HG03342 (cell line): ENCODE results near the gene CBR3.
"Not testable (repeated sequence)": the region's sequence is repeated elsewhere in the genome, so short reads cannot be mapped to it uniquely, and the experiment has no call there.

Experiments used
- ATAC-seq: cut with Tn5 transposase; IDR thresholded peaks from one replicate; pipeline ENCODE4 v1.9.1; 2021; ENCODE audit warnings: mild to moderate bottlenecking, moderate library complexity; ENCODE audit not compliant: unreplicated experiment

CBR3 gene

DNA sequence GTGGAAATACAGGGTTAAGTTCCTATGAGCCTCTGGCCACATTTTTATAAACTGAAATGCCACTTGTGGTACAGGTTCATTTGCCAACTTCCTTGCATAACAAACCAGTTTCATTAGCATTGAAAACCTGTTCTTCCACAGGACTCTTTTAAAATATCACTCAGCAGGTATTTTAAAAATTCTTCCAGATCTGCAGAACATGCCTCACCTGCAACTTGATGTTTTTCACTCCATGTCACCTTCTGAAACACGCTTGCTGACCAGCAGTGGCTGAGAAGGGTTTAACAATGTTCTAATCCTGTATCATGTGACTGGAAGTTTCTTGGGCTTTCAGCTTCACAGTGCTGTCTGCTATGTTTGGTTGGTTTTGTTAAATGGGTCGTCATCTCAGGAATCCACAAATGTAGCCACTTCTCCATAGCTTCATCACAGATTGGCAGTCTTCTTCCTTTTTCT lies 17.6 kb upstream of the CBR3 start:
- no peak for ATAC-seq

DNA sequence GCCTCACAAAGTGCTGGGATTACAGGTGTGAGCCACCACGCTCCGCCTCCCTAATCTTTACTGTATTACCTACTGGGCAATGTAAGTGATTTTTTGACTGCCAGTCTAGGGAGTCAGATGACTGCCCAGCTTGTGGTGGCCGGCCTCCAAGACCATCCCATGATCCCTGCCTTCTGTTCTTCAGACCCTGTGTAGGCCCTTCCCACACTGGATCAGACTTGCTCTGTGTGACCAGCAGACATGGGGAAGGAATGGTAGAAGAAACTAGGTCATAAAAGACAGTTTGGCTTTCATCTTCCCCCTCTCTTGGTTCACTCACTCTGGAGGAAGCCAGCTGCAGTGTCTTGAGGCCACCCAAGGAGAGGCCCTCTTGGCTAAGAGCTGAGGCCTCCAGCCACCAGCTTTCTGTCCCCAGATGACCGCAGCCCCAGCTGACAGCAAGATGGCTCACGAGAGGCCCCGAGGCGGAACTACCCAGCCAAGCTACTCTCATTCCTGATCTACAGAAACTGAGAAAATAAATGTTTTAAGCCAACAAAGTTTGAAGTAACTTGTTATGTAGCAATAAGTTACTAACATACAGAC lies 14.5 kb upstream of the CBR3 start:
- ATAC-seq, result no peak

- no peak for ATAC-seq
These were observed 11.9 kb upstream of the CBR3 start for GRCh38 chr21:36122977-36123376.

GRCh38 chr21:36124395-36124794 lies 10.5 kb upstream of the CBR3 start:
- ATAC-seq, result no peak

GRCh38 chr21:36125512-36126207 lies 9.2 kb upstream of the CBR3 start:
- no peak for ATAC-seq

DNA sequence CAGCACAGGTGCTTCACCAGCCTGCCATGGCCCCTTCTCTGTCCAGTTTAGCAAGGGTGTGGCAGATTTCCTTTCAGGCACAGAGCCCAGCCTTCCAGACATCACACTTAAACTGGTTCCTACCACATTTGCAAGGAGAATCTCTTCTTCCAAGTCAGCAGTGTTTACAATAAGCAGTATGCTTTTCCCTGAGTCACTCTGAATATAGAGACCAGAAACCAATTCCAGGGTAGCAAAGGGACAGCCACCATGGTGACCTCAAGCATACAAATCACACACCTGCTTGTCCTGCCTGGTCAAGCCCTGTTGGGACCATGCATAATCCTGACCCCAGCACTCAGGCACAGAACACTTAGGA lies 8.7 kb upstream of the CBR3 start:
- no peak for ATAC-seq

DNA sequence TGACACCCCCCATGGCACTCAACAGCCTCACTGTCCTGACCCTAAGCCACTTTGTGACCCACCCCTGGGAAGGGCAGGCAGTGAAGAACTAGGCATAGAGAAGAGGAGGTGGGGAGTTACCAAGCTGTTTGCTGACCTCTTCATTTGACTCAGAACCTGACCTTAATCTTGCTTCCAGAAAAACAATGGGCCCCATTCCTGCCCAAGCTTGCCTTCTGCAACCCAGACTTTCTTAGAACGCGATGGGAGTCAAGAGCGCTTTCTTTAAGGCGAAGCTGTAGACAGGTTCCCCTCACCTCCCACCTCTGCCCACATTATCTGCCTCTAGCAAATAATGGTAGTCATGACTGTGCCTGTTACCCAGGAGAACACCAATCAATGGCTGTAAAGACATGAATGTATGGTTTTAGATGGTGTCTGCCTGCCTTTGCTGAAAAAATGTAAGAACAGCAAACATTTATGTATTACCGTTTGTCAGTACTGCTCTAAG lies 8.2 kb upstream of the CBR3 start:
- no peak for ATAC-seq

DNA sequence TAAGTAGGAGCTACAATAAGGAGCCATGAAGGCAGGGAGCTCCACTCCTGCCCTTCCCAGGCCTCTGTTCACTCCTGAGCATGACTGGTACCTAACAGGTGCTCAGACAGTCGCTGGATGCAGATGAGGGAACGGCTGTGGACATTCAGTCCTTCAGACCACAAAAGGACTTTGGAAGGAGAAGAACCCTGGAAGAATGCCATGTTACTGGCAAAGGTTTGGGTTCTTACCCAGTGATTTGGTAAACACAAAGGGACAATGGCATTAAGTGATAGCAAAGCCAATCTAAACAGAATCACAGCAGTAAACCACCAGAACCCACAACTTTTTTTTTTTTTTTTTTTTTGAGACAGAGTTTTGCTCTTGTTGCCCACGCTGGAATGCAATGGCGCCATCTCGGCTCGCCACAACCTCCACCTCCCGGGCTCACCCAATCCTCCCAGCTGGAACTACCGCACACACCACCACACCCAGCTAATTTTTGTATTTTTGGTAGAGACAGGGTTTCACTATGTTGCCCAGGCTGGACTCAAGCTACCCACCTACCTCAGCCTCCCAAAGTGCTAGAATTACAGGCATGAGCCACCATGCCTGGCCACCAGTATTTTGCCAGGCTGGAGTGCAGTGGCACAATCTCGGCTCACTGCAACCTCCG lies 7.5 kb upstream of the CBR3 start:
- ATAC-seq, result no peak

DNA sequence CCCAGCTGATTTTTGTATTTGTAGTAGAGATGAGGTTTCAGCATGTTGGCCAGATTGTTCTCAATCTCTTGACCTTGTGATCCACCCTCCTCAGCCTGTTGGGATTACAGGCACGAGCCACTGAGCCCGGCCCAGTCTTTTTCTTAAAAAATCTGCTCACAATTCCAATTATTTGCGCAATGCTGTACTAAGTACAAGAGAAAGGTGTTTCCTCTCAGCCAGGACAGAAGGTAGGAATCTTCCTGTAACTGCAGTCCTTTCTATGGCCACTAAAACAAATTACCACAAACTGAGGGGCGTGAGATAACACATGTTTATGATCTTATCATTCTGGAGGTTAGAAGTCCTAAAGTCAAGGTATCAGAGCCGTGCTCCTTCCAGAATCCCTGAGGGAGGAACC lies 6.9 kb upstream of the CBR3 start:
- ATAC-seq, result no peak

GRCh38 chr21:36129219-36129618 lies 5.7 kb upstream of the CBR3 start:
- ATAC-seq, result no peak

DNA sequence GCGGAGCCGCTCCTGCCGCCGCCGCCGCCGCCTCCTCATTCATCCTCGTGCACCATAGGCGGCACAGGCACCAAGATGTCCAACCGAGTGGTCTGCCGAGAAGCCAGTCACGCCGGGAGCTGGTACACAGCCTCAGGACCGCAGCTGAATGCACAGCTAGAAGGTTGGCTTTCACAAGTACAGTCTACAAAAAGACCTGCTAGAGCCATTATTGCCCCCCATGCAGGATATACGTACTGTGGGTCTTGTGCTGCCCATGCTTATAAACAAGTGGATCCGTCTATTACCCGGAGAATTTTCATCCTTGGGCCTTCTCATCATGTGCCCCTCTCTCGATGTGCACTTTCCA lies 4.5 kb upstream of the CBR3 start:
- ATAC-seq, result not testable (repeated sequence)

DNA sequence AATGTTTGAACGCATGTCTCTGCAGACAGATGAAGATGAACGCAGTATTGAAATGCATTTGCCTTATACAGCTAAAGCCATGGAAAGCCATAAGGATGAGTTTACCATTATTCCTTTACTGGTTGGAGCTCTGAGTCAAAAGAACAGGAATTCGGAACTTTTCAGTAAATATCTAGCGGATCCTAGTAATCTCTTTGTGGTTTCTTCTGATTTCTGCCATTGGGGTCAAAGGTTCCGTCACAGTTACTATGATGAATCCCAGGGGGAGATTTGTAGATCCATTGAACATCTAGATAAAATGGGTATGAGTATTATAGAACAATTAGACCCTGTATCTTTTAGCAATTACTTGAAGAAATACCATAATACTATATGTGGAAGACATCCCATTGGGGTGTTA lies 4.0 kb upstream of the CBR3 start:
- not testable (repeated sequence) for ATAC-seq

GRCh38 chr21:36132696-36133095 lies 2.2 kb upstream of the CBR3 start:
- no peak for ATAC-seq

- no peak for ATAC-seq
These were observed 668 bp downstream of the CBR3 start for GRCh38 chr21:36135391-36136102.

DNA sequence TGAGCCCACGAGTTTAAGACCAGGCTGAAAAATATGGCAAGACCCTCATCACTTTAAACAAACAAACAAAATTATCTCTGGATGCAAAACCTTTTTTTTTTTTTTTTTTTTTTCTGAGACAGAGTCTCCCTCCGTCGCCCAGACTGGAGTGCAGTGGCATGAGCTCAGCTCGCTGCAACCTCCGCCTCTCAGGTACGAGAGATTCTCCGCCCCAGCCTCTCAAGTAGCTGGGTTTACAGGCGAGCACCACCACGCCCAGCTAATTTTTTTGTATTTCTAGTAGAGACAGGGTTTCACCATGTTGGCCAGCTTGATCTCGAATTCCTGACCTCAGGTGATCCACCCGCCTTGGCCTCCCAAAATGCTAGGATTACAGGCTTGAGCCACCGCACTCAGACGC lies 4.9 kb downstream of the CBR3 start:
- ATAC-seq, result not testable (repeated sequence)

DNA sequence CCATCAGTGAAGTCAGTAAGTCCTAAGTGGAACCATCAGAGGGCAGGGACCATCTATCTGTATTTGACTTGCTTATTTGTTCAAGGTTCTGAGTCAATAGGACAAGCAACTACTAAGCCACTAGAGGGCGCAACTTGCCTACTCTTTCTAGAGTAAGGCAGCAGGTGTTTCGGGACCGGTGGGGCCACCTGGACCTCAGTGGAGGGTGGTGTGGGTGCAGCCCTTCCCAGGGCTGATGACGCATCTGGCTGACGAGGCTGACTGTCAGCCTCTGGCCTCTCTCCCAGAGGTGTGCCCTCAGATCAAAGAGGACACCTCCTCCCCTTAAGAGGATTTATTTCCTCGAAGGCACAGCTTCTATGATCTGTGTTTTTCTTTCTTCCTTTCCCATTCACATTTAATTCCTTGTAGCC lies 6.6 kb downstream of the CBR3 start:
- ATAC-seq, result peak; percentile 82

DNA sequence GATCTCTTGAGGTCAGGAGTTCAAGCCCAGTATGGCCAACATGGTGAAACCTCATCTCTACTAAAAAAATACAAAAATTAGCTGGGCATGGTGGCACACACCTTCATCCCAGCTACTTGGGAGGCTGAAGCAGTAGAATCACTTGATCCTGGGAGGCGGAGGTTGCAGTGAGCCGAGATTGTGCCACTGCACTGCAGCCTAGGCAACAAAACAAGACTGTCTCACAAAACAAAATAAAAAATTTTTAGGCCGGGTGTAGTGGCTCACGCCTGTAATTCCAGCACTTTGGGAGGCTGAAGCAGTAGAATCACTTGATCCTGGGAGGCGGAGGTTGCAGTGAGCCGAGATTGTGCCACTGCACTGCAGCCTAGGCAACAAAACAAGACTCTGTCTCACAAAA lies 9.4 kb downstream of the CBR3 start:
- ATAC-seq, result not testable (repeated sequence)

GRCh38 chr21:36145259-36145658 lies 10.4 kb downstream of the CBR3 start:
- ATAC-seq, result no peak

DNA sequence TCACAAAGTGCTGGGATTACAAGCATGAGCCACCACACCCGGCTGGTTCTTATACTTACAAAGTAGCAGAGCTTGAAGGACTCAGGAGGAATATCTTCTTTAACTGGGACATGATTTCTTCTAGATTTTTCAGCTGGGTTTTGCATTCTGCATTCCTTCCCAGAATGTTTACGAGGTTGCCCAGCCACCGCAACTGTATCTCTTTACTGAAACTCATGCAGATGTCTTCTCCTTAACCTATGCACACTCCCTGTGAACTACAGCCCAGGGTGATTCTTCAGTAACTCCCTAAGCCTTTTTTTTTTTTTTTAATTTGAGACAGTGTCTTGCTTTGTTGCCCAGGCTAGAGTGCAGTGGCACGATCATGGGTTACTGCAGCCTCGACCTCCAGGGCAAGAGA lies 13.0 kb downstream of the CBR3 start:
- no peak for ATAC-seq

DNA sequence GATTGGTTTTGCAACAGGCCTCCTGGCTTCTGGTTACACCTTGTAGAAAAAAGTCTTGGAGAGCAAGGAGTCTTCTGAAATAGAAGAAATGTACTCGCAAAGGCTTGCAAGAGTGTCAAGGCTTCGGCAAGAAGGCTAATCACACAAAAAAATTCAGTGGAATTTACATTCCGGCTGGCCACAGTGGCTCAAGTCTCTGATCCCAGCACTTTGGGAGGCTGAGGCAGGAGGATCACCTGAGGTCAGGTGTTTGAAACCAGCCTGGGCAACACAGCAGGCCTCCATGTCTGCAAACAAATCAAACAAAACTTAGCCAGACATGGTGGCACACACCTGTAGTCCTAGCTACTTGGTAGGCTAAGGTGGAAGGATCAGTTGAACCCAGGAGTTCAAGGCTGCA lies 14.0 kb downstream of the CBR3 start:
- no peak for ATAC-seq

DNA sequence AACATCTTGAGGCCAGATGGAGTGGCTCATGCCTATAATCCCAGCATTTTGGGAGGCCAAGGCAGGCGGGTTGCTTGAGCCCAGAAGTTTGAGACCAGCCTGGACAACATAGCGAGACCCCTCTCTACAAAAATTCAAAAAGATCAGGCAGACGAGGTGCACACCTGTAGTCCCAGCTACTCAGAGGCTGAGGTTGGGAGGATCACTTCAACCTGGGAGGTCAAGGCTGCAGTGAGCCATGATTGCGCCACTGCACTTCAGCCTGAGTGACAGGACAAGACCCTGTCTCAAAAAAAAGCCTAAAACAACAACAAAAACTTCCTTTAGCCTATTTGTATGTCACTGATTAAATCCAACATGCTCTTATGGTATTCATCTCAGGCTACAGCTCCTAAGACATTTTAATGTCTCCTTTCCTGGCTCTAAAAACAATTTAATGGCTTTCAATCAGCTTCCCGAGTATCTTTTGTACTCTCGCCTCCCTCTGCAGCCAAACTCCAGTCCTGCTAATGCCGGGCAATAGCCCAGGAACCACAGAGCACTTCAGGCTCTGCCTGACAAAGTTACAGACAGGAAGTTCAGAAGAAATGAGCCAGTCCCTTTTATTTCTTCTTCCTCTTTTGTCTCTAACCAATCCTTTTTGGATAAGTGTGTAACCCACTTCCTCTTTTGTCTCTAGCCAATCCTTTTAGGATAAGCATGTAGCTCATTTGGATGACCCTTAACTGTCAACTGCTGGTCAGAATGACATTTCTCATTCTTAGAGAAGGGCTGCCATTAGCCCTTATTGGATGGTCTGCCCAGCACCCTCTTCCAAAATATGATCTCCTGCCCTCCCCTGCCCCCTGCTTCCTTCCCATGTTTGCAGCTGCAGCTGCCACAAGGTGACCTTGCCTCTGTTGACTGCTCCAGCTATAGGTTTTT lies 15.2 kb downstream of the CBR3 start:
- ATAC-seq, result peak; percentile 74
